Measurements from ENCODE around the gene MIB2.
"Not testable (repeated sequence)": the region's sequence is repeated elsewhere in the genome, so short reads cannot be mapped to it uniquely, and the experiment has no call there.

DNA sequence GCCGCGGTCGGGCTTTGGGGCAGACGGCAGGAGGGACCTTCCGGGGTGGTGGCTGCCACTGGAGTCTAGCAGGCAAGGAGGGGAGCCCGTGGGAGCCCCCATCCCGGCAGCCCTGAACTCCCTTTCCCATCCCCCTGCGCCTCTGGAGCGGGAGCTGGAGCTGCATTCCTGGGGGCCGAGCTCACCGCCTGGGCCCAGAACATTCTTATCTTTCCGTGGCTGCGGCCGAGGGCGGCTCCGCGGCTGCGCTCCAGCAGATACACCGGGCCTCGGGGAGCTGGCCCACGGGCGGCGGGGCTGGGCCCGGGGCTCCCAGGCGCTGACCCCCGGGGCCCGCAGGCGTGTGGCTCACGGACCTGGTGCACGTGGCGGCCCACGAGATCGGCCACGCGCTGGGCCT, 18.1 kb downstream of the MIB2 start:
- not testable (repeated sequence) for TF ChIP-seq POLR2A (IDR thresholded peaks at IDR 0.05)
- TF ChIP-seq, protein P1, sequence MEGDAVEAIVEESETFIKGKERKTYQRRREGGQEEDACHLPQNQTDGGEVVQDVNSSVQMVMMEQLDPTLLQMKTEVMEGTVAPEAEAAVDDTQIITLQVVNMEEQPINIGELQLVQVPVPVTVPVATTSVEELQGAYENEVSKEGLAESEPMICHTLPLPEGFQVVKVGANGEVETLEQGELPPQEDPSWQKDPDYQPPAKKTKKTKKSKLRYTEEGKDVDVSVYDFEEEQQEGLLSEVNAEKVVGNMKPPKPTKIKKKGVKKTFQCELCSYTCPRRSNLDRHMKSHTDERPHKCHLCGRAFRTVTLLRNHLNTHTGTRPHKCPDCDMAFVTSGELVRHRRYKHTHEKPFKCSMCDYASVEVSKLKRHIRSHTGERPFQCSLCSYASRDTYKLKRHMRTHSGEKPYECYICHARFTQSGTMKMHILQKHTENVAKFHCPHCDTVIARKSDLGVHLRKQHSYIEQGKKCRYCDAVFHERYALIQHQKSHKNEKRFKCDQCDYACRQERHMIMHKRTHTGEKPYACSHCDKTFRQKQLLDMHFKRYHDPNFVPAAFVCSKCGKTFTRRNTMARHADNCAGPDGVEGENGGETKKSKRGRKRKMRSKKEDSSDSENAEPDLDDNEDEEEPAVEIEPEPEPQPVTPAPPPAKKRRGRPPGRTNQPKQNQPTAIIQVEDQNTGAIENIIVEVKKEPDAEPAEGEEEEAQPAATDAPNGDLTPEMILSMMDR (IDR thresholded peaks at IDR 0.05), result not testable (repeated sequence)
